Fibroblast of the conjunctiva (primary cell): ENCODE measurements around the gene USP22.

Experiments
- DNase-seq: peaks from one replicate; pipeline ENCODE4 v3.0.0-alpha.2; 2010; ENCODE audit warnings: low read depth

Gene USP22

DNA sequence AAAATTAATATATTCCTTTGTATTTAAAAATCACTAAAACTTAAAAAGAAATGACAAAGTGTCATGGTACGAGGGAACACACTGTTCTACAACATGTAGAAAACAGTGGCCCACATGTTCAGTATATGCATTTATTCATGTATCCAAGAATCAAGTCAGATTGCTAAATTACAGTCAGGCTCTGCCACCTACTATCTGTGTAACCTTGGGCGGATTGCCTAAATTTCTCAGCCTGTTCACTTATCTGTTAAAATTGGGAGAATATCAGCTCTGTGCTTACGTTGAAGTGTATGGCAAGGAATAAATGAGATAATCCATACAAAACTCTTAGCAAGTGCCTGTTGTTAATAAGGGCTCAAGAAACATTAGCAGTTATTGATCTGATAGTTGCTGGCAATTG is 3.4 kb upstream of the USP22 start:
- DNase-seq: no peak

DNA sequence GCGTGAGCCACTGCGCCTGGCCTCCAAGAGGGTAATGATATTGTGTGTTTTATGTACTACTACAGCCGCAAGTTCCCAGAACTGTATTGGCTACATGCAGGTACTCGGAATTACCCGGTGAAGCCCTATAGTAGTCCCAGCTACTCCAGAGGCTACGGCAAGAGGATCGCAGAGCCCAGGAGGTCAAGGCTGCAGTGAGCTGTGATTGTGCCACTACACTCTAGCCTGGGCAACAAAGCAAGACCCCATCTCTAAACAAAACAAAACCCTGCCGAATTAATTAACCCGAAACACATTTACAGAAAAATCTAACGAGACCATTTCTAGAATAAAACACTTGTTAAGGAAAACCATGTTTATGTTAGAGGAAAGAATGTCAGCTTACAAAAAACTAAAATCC is 2.2 kb upstream of the USP22 start:
- no peak for DNase-seq

DNA sequence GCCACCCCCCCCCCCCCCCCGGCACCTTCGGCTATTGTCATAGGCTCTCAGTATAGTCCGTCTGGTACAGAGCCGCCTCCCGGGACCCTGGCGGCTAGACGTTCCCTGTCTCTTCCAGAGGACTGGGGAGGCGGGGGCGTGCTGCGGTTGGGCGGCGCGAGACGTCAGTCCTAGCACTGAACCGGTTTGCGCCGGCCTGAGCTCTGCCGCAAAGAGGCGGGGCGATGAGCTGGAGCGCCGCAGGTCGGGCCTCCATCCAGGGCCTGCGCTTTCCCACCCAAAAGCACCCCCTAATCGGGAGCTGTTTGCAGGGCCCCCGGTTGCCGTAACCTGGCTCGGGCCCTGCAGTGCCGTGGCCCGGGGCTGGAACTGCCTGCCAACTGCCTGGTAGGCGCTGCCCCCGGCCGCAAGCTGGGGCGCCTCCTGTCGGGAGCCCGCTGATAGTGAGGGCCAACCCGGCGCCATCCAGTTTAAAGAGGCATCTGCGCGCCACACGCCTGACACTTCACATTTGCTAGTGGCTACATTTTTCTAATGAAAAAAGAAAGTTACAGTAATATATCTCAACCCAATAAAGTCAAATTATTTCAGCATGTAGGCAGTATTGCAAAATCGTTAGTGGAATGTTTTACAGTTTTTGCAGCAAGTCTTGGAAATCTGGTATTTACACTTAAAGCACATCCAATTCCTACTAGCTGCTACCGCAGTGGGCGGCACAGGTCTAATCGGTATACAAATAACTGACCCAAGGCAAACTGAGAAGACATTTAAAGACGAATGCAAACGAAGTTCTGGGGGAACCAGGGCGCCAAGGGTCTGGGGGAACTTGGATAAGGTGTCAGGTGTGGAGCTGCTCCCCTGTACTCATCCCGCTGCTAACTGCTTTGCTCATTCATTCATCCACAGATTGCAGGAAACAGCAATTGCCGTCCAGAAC is 753 bp upstream of the USP22 start:
- DNase-seq: peak; percentile 98

DNA sequence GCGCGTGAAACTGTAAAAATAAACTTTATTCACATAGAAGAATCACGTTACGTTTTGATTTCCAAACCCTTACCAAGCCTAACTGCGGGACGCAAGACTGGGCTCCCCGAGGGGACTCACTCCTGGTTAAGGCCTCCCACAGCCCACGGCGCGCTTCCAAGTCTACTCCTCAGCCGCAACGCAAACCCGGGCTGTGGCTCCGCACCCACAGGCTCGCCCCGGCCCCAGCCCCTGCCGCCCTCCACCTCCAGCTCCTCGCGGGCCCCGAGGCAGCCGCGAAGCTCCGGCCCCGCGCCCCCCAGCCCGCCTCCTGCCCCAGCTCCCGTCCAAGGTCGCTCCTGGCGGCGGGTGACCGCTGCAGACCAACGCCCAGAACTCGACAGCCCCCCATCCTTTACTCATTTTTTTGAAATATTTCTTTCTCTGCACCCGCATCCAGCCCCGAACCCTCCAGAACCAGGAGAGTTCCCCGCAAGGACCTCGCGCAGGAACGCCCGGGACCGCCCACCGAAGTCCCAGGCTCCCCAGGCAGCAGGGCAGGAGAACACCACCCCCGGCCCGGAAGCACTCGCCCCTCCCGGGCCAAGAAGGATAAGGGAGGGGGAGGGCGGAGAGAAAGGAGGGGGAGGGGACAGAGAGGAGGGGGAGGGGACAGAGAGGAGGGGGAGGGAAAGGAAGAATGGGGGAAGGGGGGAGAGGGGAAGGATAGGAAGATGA is 912 bp downstream of the USP22 start:
- DNase-seq: peak; percentile 81

DNA sequence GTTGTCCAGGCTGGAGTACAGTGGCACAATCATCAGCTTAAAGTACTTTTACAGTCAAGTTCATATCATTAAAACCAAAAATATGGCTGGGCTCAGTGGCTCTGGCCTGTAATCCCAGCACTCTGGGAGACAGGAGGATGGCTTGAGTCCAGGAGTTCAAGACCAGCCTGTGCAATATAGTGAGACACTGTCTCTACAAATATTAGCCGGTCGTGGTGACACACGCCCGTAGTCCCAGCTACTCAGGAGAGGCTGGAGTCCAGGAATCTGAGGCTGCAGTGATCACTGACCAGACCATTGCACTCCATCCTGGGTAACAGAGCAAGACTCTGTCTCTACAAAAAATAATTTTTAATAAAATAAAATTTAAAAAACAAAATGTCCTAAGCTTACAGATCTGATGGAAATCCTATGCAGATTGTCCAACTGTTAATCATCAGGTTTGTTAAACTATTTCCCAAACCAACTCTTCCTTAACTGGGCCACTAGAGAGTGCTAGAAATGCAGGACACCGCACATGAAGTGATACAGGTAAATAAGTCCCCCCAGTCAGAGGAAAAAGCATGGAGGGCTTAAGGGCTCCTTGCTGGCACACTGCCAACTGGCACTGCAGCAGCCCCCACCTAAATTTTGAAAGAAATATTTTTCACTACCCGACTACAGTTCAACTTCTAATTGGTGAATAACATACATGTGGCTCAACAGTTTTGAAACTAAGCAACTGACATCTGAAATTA is 2.8 kb downstream of the USP22 start:
- DNase-seq: no peak

DNA sequence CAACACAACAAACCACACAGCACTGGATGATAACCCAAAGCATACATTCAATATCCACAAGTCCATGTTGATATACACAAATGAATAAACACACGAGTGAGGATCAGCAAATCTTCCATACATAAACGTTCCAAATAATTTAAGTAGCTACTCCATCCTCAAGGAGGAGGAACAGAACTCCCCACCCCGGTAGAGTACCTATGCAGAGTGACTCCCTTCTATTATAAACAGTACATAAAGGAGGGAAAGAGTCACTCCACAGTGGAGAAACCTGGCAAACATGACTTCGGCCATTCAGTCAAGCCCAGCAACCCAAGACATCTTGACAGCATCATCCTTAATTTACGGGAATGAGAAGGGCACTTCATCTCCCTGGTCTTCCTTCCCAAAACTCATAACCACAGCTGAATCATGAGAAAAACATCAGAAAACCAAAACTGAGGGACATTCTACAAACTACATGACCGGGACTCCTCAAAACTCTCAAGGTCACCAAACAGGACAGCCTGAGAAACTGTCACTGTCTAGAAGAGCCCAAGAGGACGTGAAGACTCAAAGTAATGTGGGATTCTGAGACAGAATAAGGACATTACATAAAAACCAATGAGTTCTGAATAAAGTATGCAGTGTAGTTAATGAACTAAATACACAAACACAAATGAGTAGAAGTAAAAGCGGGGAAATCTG is 5.6 kb downstream of the USP22 start:
- no peak for DNase-seq

DNA sequence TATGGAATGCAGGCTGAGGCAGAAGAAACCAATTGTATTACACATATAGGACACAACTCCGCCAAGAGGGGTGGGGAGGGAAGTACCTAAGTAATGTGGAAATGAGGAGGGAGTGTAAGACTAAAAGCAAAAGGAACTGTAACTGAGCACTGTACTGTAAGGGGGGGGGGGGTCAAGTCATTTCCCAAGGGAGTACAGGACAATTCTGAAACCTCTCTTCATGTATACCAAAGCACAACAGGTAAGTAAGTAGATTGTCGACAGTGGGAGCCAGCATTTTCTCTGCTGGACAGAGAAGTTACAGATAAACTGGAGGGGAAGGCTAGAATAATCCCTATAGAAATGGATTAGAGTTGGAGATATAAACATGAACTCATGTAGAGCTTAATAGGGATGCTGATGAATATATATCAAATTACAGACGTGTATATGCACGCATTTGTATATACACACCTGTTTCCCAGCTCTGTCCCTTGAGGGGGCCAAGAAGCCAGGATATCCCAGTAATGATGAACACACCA is 6.4 kb downstream of the USP22 start:
- DNase-seq: no peak

DNA sequence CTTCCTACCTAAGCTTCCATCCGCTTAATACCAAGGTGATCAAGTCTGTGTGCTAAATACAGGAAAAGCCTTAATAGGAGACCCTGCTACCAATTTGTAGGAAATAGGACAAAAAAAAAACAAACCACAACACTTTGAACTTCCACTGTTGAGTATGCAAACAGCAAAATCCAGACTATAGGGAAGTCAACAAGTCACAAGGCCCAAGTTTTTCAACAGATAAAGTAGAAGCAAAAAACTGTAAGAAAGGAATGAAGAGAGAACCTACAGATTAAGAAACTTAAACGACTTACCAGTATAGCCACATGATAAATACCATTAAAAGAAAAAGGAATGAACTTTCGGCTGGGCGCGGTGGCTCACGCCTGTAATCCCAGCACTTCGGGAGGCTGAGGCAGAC is 7.4 kb downstream of the USP22 start:
- DNase-seq: no peak

DNA sequence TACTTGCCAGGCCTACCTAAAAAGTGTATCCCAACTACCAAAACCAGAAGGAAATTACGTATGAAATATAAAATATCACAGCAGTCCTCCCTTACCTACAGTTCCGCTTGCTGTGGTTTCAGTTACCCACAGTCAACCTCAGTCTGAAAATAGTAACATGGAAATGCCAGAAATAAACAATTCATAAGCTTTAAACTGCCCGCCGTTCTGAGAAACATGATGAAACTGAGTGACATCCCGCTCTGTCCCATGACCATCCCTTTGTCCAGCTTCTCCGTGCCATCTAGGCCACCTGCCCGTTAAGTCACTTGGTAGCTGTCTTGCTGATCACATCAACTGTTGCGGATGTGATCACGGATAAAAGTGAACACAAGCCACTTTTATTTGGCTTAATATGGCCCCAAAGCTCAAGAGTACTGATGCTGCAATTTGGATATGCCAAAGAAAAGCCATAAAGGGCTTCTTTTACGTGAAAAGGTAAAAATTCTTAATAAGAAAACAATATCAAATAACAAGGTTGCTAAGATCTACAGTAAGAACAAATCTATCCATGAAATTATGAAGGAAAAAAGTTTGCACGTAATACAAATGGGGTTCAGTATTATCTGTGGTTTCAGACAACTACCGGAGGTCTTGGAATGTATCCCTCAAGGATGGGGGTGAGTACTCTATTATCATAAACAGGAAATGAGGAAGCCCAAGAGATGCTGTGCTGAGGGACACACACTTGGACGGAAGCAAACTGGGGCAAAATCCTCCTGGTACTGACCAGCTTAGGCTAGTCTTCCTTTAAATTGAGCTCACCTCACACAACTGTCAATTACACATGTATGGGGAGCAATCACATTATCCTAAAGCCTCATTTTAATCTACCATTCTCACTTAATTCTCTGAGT is 8.2 kb downstream of the USP22 start:
- DNase-seq: no peak

DNA sequence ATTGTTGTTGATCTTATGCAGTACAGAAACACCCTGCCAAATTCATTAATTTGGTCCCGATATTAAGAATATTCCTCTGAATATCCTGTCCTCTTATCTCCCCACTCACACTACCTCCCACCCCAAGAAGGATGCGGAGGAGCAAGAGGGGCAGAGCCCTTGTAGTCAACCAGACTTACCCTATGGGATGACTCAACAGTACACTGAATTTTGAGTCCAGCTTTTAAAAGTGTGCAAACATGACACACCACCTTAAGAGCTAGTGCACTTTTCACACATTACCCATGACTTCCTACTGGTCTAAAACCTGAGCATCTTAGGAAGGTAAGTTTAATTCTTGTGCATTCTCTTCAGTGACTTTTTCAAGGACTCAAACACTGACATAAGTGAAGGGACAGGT is 9.5 kb downstream of the USP22 start:
- DNase-seq: no peak

DNA sequence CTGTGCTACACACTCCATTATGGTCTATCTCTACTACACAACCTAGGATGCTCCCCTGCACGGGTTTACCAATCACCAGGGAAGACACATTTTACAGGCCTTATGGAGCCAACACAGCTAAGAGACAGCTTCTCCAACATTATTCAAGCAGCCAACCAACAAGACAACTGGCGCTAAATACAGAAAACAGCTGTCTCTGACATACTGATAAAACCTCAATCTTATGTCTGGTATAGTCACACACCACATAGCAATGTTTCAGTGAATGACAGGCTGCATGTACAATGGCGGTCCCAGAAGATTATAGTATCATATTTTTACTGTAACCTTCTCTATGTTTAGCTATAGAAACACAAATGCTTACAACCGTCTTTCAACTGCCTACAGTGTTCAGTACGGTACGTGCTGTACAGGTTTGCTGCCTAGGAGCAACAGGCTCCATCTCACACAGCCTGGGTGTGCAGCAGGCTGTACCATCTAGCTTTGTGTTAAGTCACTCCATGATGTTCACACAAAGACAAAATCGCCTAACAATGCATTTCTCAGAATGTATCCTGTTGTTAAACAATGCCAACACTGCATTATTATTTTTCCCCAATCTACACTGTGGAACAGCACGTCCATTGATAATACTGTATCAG is 10.9 kb downstream of the USP22 start:
- no peak for DNase-seq

DNA sequence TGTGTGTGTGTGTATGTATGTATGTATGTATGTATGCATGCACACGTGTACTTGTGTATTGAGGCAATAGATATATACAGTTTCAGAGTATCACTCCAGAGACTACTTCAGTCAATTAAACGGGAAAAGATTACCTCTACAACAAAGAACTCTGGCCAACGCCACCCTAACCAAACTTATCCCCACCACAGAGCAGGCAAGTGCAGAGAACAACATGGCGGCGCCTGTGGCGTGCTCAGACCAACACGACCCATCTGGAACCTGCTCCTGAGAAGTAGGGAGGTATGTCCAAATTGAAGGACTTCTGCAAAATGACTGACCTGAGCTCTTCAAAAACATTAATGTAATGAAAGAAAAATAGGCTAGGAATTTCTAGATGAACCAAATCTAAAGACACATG is 12.4 kb downstream of the USP22 start:
- no peak for DNase-seq

DNA sequence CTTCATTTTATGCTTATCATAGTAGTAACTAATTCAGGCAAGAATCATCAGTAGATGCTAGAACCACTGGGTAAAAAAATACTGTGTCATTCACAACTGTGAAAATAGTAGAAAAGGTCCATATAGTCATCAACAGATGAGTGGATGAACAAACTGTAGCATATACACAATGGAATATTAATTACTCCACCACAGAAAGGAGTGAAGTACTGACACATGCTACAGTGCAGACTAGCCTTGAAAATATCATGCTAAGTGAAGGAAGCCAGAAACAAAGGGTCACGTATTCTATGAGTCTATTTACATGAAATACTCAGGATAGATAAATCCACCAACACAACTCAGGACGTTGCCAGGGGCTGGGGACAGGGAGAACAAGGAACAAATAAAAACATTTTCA is 13.3 kb downstream of the USP22 start:
- DNase-seq: no peak

DNA sequence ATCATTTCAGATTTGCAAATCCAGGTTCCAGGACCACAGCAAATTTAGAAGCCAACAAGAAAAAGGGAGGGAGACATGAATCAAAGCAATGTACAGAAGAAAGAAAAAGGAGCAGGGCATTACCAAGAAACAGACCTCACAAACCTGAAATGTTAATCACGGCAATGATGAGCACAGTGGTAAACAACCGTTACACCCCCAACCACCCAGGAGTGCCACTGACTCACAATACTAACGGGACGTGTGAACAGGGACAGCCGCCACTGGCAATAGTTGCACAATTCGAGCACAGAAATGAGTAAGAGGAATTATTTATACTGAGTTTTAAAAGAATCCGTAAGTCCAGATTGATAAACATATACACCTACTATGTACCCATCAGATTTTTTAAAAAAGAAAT is 13.8 kb downstream of the USP22 start:
- DNase-seq: no peak

DNA sequence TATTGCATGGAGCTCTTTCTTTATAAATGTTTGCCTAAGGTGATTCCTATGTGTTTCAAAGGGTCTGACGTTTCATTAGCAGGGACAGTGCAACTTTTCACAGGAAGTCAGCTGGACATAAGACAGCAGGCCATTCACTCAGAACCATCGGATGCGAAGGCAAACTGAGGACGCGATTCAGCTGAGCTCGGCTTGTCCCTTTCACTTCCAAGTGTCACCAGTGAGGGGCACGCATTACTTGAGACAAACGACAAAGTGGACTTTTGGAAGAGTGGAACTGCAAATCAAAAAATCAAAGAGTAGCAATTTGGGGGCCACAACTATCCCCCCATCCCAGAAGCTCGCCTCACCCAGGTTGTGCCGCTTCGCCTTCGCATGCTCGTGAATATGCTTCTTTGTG is 14.6 kb downstream of the USP22 start:
- DNase-seq: no peak

DNA sequence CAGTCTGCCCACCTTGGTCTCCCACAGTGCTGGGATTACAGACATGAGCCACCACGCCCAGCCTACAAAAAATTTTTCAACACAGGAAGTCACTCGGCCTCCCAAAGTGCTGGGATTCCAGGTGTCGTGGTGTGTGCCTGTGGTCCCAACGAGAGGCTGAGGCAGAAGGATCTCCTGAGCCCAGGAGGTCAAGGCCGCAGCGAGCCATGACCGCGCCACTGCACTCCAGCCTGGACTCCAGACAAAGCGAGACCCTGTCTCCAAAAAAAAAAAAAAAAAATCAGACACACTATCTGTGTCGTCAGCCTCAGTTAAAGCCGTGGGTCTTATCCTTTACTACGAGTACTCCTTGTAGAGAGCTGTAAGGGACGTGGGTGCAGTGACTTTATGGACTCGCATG is 15.8 kb downstream of the USP22 start:
- no peak for DNase-seq

DNA sequence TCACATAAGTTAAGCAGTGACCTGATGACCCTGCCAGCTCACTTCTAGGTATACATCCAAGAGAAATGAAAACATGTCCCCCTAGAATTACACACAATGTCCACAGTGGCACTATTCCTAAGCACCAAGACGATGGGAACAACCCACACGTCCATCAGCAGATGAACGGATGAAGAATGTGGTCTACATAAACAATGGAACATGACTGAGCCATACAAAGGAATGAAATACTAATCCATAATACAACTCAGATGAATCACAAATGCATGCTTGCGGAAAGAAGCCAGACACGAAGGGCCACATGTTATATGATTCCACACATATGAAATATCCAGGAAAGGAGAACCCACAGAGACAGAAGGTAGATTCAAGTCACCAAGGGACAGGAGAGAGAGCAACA is 17.4 kb downstream of the USP22 start:
- DNase-seq: no peak

DNA sequence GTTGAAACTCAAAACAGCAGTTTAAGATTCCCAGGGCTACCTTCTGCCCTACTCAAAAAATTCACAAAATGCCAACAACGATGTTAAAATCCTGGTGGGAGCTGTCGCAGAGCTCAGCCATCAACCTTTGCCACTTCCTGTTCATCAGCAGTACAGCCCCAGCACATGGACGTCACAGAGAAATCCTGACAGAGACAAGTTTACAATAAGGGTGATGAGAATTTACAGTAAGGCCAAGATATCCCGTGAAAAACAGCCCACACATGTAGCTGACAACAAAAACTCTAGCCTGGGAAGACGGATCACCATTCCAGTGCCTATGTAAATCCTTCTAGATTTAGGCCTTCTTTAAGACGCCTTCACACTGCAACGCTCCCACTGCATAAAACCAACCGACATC is 18.8 kb downstream of the USP22 start:
- no peak for DNase-seq

DNA sequence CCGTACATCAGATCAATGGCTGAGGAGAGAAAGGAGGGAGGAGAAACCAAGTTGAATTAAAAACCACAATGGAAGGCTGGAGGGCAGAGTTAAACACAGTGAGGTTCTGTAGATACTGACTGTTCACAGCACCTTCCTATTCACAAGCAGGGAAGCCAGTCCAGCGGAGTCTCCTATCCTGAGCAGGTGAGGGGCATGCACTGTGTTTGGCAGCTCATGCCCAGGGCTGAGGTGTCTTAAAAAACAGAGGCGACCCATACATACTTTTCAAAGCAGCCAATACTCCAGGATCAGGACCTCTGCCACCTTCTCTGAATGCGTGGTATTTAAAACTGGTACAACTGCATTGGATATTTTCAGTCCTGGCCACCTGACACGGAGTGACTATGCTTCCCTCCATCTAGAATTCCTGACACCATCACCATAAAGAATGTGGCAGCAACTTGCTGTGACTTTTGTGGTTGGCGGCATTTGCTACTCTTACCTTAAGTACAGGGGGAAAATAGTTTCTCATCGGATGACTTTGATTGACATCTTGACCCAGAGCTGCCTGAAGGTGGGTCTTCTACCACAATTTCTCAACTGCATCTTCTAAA is 21.5 kb downstream of the USP22 start:
- DNase-seq: no peak

DNA sequence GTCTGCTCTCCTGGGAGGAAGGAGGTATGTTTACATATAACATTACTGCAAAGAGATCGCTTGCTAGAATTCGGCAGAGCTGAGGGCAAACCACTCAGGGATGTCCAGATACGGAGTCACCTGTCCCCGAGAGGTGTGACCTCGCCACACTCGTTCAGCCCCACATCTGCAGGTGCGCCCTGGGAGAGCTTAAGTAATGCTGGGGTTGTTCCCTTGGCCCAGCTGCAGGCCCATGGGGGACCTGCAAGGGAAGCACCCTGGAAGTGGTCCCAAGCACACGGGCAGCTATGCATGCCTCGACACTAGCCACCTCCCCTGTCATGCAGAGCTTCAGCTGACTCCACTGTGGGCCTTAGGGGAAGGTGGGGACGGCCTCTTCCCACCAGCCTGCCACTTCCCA is 22.2 kb downstream of the USP22 start:
- no peak for DNase-seq
